ENCODE data around the gene ZP1. TPM values are rescaled to one million over a fixed set of nuclear protein-coding genes. Genes with fewer than 3 reads are reported as not detected.

The ZP1 gene
- total RNA-seq, 4 donors from 2014 or later, result 0.34 to 10.0 (median 1.5) TPM; not detected in 1

DNA sequence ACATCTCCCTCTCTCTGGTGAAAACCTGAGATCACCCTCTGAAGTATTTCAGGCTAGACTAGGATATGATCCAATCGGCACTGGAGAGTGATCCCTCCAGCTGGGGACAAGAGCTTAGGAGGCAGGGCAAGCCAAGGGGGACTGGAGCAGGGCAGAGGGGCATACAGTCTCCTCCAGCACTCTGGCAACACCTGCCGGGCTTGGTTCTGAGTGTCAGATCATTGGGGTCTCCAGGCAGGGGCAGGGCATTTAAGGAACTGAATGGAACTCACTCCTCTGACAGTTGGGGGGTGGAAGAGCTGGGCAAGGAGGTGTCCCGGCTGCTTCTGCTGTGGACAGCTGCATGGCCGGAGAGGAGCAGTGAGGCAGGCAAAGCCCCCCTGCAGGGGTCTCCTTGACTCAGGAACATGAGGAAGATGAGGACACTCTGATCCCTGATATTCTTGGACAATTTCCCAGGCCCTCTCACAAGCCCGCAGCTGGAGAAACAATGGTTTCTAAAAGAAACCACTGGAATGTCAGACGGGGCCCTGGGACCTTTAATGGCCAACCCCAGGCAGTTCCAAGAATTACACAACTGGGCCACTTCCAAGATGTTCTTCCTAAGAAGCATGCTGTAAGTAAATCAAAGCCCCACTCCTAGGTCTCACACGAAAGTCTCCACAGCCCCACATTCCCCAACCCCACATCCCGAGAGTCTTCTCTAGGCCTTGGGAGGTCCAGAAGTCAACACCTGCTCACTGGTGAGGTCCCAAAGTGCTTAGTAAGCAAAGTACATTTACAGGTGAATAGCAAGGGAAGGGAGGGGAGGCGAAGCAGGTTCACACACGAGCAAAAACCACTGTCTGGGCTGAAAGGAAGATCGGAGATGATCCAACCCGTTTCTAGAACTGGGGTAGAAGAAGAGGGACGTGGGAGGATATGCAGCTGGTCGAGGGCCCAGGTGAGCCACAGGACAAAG lies 26.6 kb upstream of the ZP1 start:
- TF ChIP-seq, protein P1, sequence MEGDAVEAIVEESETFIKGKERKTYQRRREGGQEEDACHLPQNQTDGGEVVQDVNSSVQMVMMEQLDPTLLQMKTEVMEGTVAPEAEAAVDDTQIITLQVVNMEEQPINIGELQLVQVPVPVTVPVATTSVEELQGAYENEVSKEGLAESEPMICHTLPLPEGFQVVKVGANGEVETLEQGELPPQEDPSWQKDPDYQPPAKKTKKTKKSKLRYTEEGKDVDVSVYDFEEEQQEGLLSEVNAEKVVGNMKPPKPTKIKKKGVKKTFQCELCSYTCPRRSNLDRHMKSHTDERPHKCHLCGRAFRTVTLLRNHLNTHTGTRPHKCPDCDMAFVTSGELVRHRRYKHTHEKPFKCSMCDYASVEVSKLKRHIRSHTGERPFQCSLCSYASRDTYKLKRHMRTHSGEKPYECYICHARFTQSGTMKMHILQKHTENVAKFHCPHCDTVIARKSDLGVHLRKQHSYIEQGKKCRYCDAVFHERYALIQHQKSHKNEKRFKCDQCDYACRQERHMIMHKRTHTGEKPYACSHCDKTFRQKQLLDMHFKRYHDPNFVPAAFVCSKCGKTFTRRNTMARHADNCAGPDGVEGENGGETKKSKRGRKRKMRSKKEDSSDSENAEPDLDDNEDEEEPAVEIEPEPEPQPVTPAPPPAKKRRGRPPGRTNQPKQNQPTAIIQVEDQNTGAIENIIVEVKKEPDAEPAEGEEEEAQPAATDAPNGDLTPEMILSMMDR (IDR thresholded peaks at IDR 0.05; ENCODE audit: low read depth), result no peak

DNA sequence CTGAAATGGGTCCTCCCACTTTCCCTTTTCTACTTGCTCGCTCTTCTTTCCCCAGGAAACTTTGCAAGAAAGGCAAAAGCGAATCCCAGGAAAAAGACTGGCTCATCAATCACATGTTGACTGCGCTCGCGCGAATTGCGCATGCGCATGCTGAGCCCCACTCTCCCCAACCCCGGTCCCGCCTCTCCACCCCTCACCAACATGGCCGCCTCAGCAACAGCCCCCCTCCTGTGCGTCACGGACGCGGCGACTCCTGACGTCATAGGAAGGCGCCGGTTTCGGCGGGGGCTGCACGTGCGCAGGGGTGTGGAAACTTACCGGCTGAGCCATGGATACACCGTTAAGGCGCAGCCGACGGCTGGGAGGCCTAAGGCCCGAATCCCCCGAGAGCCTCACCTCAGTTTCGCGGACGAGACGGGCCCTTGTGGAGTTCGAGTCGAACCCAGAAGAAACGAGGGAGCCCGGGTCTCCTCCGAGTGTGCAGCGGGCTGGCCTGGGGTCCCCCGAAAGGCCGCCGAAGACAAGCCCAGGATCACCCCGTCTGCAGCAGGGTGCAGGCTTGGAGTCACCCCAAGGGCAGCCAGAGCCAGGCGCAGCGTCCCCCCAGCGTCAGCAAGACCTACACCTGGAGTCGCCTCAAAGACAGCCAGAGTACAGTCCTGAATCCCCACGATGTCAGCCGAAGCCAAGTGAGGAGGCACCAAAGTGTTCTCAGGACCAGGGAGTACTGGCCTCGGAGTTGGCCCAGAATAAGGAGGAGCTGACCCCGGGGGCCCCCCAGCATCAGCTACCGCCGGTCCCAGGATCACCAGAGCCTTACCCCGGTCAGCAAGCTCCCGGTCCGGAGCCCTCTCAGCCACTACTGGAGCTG lies 25.3 kb upstream of the ZP1 start, which contains the start of gene CCDC86:
Gene CCDC86 (plus strand): TSS at position 317 of the 871 bp plus-strand sequence. CDS start 12 bp downstream, at position 329.
- TF ChIP-seq, protein P1 (IDR thresholded peaks at IDR 0.05; ENCODE audit: low read depth), result no peak

DNA sequence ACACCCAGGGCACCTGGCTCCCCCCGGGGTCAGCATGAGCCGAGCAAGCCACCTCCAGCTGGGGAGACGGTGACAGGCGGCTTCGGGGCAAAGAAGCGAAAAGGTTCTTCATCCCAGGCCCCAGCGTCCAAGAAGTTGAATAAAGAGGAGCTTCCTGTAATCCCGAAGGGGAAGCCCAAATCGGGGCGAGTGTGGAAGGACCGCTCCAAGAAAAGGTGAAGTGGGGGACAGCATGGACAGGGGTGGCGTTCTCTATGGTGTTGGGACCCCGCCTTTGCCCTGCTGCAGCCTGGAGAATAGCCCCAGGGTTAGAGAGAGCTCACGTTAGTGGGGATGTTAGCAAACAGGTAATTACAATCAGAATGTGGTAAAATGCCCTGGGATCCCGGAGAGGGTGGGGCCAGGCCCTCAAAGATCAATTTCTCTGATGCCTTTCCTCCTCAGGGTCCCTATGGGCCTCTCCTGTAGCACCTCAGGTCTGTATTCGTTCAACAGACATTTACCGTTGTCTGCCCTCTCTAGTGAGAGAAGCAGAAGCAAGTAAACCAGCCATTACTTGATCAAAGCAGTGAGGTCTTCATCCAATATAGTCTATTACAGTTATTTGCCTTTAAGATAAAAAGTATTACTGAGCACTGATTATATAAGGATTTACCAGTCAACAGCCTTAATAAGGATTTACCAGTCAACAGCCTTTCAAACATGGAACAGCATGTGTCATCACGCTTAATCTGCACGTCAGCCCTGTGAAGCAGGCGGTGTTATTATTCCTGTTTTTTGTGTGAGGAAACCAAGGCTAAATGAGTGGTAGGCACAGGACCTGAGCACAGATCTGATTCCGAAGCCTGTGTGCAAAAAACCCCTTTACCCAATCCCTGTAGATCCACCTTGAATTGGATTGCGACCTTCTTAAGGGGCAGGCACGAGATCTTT lies 24.4 kb upstream of the ZP1 start:
- TF ChIP-seq, protein P1 (IDR thresholded peaks at IDR 0.05; ENCODE audit: low read depth), result no peak

DNA sequence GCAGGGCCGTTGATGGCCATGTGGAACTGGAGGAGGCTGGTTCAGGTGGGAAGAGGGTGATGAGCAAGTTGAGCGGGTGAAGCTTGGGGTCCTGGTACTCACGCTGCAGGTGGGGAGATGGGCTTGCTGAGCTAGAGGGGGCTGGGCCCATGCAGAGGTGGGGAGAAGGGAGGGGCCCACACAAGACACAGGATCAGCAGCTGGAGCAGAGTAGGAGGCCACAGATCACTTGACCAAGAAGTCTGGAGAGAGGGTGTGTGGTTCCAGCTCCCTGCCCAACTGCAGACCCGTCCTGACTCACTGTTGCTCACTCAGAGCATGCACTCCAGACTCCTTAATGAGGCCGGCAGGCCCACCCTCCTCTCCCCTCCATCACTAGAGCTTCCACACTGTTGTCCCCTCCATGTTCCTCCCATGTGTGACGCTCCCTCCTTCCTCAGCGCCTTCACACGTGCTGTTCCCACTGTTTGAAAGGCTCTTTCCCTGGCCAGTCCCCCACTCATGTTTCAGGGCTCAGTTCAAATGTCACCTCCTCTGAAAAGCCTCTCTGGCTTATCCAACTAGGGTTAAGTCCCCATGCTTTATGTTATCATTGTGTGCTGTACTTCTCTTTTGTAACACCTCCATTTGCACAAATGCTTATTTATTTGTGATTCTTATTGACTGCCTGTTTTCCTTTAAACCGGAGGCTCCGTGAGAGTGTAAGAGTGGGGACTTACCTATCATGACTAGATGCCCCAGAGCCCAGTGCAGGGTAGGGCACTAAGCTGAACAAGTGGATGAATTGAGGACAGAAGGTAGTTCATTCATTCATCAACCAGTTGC lies 23.1 kb upstream of the ZP1 start:
- TF ChIP-seq, protein P1 (IDR thresholded peaks at IDR 0.05; ENCODE audit: low read depth), result no peak

DNA sequence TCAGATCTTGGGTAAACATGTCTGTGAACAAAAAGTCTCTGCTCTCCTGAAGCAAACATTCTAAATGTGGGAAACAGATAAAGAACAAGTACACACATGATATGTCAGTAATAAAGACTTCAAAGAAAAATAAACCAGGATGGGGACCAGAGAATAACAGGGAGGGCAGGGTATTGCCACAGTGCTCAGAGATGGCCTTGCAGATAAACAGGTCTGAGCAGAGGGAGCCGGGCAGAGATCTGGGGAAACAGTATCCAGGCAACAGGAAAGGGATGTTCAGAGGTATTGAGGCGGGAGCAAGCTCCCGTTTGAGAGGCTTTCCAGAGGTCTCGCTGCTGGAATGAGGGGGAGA lies 22.5 kb upstream of the ZP1 start:
- TF ChIP-seq, protein P1 (IDR thresholded peaks at IDR 0.05; ENCODE audit: low read depth), result no peak

DNA sequence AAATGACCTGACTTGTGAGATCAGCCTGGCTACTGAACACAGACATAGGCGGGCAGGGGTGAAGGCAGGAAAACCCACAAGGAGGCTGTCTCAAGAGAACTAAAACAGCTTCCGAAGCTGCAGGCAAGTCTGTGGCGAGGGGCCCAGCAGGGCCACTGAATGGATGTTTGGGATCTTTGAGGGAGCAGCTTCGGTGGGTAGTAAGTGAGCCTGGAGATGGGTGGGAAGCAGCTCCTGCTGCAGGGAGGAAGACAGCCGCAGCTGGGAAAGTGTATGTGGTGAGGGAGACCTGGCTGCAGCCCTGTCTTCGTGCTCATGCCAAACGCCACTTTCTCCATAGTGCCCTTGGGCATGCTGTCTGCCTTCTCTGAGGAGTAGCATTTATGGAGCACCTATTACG lies 22.0 kb upstream of the ZP1 start:
- TF ChIP-seq, protein P1 (IDR thresholded peaks at IDR 0.05; ENCODE audit: low read depth), result no peak
